Activated CD4-positive, alpha-beta T cell treated with anti-CD3 and anti-CD28 coated beads, Interleukin-2, Interleukin-4, amounts not matched to agents 100 ng/mL and 50 ng/mL, durations not matched to agents 16 hours and 8 hours (primary cell): ENCODE data around the gene GPRC5C.
"Not testable (repeated sequence)": the region's sequence is repeated elsewhere in the genome, so short reads cannot be mapped to it uniquely, and the experiment has no call there.

Source experiments
- DNase-seq: peaks from one replicate; pipeline ENCODE4 v3.0.0-alpha.2; 2020; ENCODE audit warnings: low spot score

The GPRC5C gene

GRCh38 chr17:74431568-74432423 lies at the start of gene GPRC5C:
GPRC5C (plus strand) TSS chr17:74432088; CDS start chr17:74439777, 7,689 bp downstream.
- DNase-seq: peak; percentile 42

GRCh38 chr17:74383141-74383540 lies 48.7 kb upstream of the GPRC5C start:
- no peak for DNase-seq

GRCh38 chr17:74385201-74385600 lies 46.7 kb upstream of the GPRC5C start:
- no peak for DNase-seq

GRCh38 chr17:74386386-74386785 lies 45.5 kb upstream of the GPRC5C start:
- no peak for DNase-seq

- DNase-seq: no peak
Observed at GRCh38 chr17:74387365-74388218, 44.3 kb upstream of the GPRC5C start.

GRCh38 chr17:74389084-74389753 lies 42.7 kb upstream of the GPRC5C start:
- DNase-seq: no peak

GRCh38 chr17:74389937-74390679 lies 41.8 kb upstream of the GPRC5C start:
- no peak for DNase-seq

GRCh38 chr17:74390680-74391653 lies 40.9 kb upstream of the GPRC5C start:
- no peak for DNase-seq

- no peak for DNase-seq
Observed at GRCh38 chr17:74391771-74392170, 40.1 kb upstream of the GPRC5C start.

GRCh38 chr17:74392848-74393247 lies 39.0 kb upstream of the GPRC5C start:
- DNase-seq: no peak

- DNase-seq: no peak
Observed at GRCh38 chr17:74393346-74393942, 38.4 kb upstream of the GPRC5C start.

- no peak for DNase-seq
Observed at GRCh38 chr17:74394275-74394950, 37.5 kb upstream of the GPRC5C start.

GRCh38 chr17:74394977-74395376 lies 36.9 kb upstream of the GPRC5C start:
- no peak for DNase-seq

- no peak for DNase-seq
Observed at GRCh38 chr17:74396567-74396966, 35.3 kb upstream of the GPRC5C start.

GRCh38 chr17:74402048-74402447 lies 29.8 kb upstream of the GPRC5C start:
- DNase-seq: no peak

GRCh38 chr17:74403512-74404137 lies 28.3 kb upstream of the GPRC5C start:
- no peak for DNase-seq

GRCh38 chr17:74404218-74404617 lies 27.7 kb upstream of the GPRC5C start:
- no peak for DNase-seq

- no peak for DNase-seq
Observed at GRCh38 chr17:74404789-74405188, 27.1 kb upstream of the GPRC5C start.

GRCh38 chr17:74405311-74405710 lies 26.6 kb upstream of the GPRC5C start:
- DNase-seq: not testable (repeated sequence)
